Endodermal cell (in vitro differentiated cells): Measurements from ENCODE around the gene MSMP. TPM values are rescaled to one million over a fixed set of nuclear protein-coding genes. Genes with fewer than 3 reads are reported as not detected.

Source experiments
- DNase-seq: peaks from one replicate; pipeline ENCODE4 v3.0.0-alpha.2; 2017
- H3K27ac ChIP-seq: 2 replicates; pipeline ENCODE4 v1.5.1; 2013; ENCODE audit warnings: mild to moderate bottlenecking, low read depth, low read length, moderate library complexity
- H3K27me3 ChIP-seq: 2 replicates; pipeline ENCODE4 v1.6.1; 2013; ENCODE audit warnings: mild to moderate bottlenecking, low read length, moderate library complexity; ENCODE audit not compliant: insufficient read depth, control insufficient read depth, poor library complexity, severe bottlenecking
- H3K36me3 ChIP-seq: 2 replicates; pipeline ENCODE4 v1.7.0; 2013; ENCODE audit warnings: mild to moderate bottlenecking, low read length, moderate library complexity; ENCODE audit not compliant: control insufficient read depth, insufficient read depth
- H3K4me1 ChIP-seq: one replicate; pipeline ENCODE4 v1.7.0; 2013; ENCODE audit warnings: low read length; ENCODE audit not compliant: control insufficient read depth, insufficient read depth
- H3K4me3 ChIP-seq: 2 replicates; pipeline ENCODE4 v1.5.1; 2013; ENCODE audit warnings: mild to moderate bottlenecking, low read length, moderate library complexity
- H3K9ac ChIP-seq: 2 replicates; pipeline ENCODE4 v1.6.1; 2013; ENCODE audit warnings: mild to moderate bottlenecking, low read length, moderate library complexity; ENCODE audit not compliant: poor library complexity, severe bottlenecking; ENCODE audit errors: extremely low read depth
- H3K9me3 ChIP-seq: 2 replicates; pipeline ENCODE4 v1.6.1; 2013; ENCODE audit warnings: mild to moderate bottlenecking, low read length, moderate library complexity; ENCODE audit not compliant: control insufficient read depth
- H3K27ac Mint-ChIP-seq: 2 replicates; pipeline ENCODE4 v1.8.0; 2020; ENCODE audit warnings: mixed read lengths
- H3K27me3 Mint-ChIP-seq: 2 replicates; pipeline ENCODE4 v1.8.0; 2021; ENCODE audit warnings: mild to moderate bottlenecking, mixed read lengths; ENCODE audit not compliant: insufficient read depth
- H3K36me3 Mint-ChIP-seq: 2 replicates; pipeline ENCODE4 v1.8.0; 2020; ENCODE audit warnings: low read depth, mixed read lengths
- H3K4me1 Mint-ChIP-seq: 2 replicates; pipeline ENCODE4 v1.8.0; 2020; ENCODE audit warnings: mixed read lengths
- H3K4me3 Mint-ChIP-seq: 2 replicates; pipeline ENCODE4 v1.8.0; 2020; ENCODE audit warnings: mild to moderate bottlenecking, moderate library complexity, mixed read lengths
- H3K9me3 Mint-ChIP-seq: 2 replicates; pipeline ENCODE4 v1.8.0; 2020; ENCODE audit warnings: mild to moderate bottlenecking, mixed read lengths
- CTCF ChIP-seq: fragments of 200-600 bp; sonication (generic); conservative IDR thresholded peaks from 2 replicates; pipeline ENCODE4 v1.5.0; 2021; ENCODE audit warnings: antibody characterized with exemption, mild to moderate bottlenecking
- WGBS, 2 experiments: methylation state at CpG; one replicate each; pipeline versions ENCODE4 v1.1.5 to v1.1.7; 2013; ENCODE audit warnings: missing lambda C conversion rate in 2 of 2, mixed read lengths in 1 of 2; ENCODE audit not compliant: insufficient coverage in 1 of 2, insufficient read length in 1 of 2; 5-methylcytosine and 5-hydroxymethylcytosine counted together
- total RNA-seq, 2 donors: library from RNA; stranded (reverse); fragmentation: NEBNext Ultra II Directional in 1 of 2; extraction: Animal tissue kit (Norgen Biotek cat#: 25700) in 1 of 2; gene quantifications; 2 replicates in 1 of 2; 3 replicates in 1 of 2; pipeline ENCODE4 v1.2.1, GENCODE V29; 2021

MSMP gene
- total RNA-seq, 2 donors from 2014 or later = 0.66 TPM; not detected in 1

DNA sequence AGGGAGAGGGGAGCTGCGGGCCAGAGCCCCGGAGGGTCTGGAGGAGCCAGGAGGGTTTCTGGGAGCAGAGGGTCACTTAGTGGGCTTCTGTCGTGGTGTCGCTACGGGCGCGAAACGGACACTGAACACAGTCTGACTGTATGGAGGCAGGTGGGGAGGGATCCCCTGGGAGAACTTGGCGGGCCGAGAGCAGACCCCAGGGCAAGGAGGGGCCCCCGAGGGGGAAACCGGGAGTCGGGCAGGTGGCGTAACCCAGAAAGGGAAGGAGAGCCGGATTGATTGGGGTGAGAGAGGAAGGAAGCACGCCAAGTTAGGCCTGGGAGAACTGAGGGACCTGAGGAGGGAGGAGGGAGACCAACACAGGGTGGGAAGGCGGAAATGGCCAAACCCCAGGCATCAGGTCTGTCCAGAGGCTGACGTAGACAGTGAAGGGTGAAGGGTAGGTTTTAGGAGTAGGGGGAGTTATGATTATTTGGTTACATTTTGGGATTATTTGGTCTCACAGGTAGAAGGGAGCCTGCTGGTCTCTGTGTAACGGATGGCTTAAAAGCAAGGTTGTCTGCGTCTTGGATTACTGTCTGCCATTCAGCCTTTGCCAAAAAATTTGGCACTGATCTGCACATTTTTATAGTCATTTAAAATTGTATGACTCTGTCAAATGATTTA, 3.3 kb upstream of the MSMP start:
- Mint-ChIP-seq H3K4me3 (peak overlapping the region; percentile 95), H3K36me3 (peaks cover 22% of the 10 kb centered on the region), H3K27me3 (no peaks in the 10 kb centered on the region), H3K4me1 (peaks cover 8% of the 10 kb centered on the region), H3K27ac (peak overlapping the region; percentile 97), H3K9me3 (no peaks in the 10 kb centered on the region)
- DNase-seq = peak; percentile 88
- H3K27me3 ChIP-seq = no peaks in the 10 kb centered on the region
- no peaks in the 10 kb centered on the region for H3K9me3 ChIP-seq
- WGBS, 2 experiments = 0 to 7% methylated on average over 9 to 20 of the region's 20 CpGs
- H3K36me3 ChIP-seq = peaks cover 35% of the 10 kb centered on the region
- H3K27ac ChIP-seq = peak overlapping the region; percentile 75
- TF ChIP-seq CTCF = no peak
- H3K4me3 ChIP-seq = peak overlapping the region; percentile 85
- H3K9ac ChIP-seq = peak overlapping the region; percentile 72
- no peaks in the 10 kb centered on the region for H3K4me1 ChIP-seq

GRCh38 chr9:35756275-35757225, 2.5 kb upstream of the MSMP start:
- Mint-ChIP-seq H3K36me3 (peaks cover 26% of the 10 kb centered on the region), H3K27me3 (no peaks in the 10 kb centered on the region), H3K27ac (peak overlapping the region; percentile 97), H3K4me1 (peaks cover 8% of the 10 kb centered on the region), H3K9me3 (no peaks in the 10 kb centered on the region), H3K4me3 (peak overlapping the region; percentile 95)
- Histone ChIP-seq H3K27ac (peak overlapping the region; percentile 75), H3K4me3 (peak overlapping the region; percentile 85), H3K9me3 (no peaks in the 10 kb centered on the region), H3K27me3 (no peaks in the 10 kb centered on the region), H3K9ac (peak overlapping the region; percentile 72), H3K36me3 (peaks cover 43% of the 10 kb centered on the region), H3K4me1 (no peaks in the 10 kb centered on the region)
- TF ChIP-seq CTCF = peak; percentile 74
- 19 to 64% methylated on average over 11 to 48 of the region's 48 CpGs for WGBS, 2 experiments
- peak; percentile 88 for DNase-seq

DNA sequence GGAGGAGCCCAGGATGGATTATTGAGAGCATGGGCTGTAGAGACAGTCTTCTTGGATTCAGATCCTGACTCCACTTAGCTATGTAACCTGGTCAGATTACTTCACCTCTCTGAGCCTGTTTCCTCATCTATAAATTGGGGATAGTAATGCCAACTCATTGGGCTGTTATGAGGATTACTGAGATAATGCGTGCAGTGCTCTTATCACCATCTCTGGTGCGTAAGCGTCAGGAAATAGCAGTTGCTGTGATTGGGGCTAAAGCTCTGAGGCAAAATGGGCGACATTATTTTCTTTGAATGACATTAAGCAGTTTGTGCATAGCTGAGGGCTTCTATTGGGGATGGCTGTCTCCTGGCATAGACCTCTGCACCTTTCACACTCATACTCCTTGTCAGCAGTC, 995 bp upstream of the MSMP start:
- Histone ChIP-seq H3K9ac (no peak overlapping the region), H3K27me3 (no peaks in the 10 kb centered on the region), H3K27ac (no peak overlapping the region), H3K4me1 (no peaks in the 10 kb centered on the region), H3K4me3 (no peak overlapping the region), H3K36me3 (peaks cover 50% of the 10 kb centered on the region), H3K9me3 (no peaks in the 10 kb centered on the region)
- H3K4me3 Mint-ChIP-seq = no peak overlapping the region
- no peak overlapping the region for H3K27ac Mint-ChIP-seq
- DNase-seq = no peak
- H3K27me3 Mint-ChIP-seq = no peaks in the 10 kb centered on the region
- H3K36me3 Mint-ChIP-seq = peaks cover 30% of the 10 kb centered on the region
- 86 to 92% methylated on average over 1 to 4 of the region's 4 CpGs for WGBS, 2 experiments
- TF ChIP-seq CTCF = no peak
- H3K9me3 Mint-ChIP-seq = no peaks in the 10 kb centered on the region
- peaks cover 8% of the 10 kb centered on the region for H3K4me1 Mint-ChIP-seq
